Neuron (in vitro differentiated cells): Measurements from ENCODE around the gene CORO1C.
"Not testable (repeated sequence)": the region's sequence is repeated elsewhere in the genome, so short reads cannot be mapped to it uniquely, and the experiment has no call there.

Experiments
- H2AFZ ChIP-seq: one replicate; pipeline ENCODE4 v1.6.1; 2013; ENCODE audit warnings: low read depth, mild to moderate bottlenecking, inconsistent platforms, low read length, moderate library complexity
- H3K27me3 ChIP-seq: one replicate; pipeline ENCODE4 v1.6.1; 2013; ENCODE audit warnings: low read length; ENCODE audit not compliant: insufficient read depth
- H3K36me3 ChIP-seq: one replicate; pipeline ENCODE4 v1.6.1; 2013; ENCODE audit warnings: low read length; ENCODE audit not compliant: insufficient read depth
- H3K4me1 ChIP-seq: one replicate; pipeline ENCODE4 v1.6.1; 2013; ENCODE audit warnings: low read length; ENCODE audit not compliant: insufficient read depth
- H3K4me3 ChIP-seq: 2 replicates; pipeline ENCODE4 v1.5.1; 2013; ENCODE audit warnings: mild to moderate bottlenecking, low read length, moderate library complexity
- H3K9me3 ChIP-seq: one replicate; pipeline ENCODE4 v1.6.1; 2013; ENCODE audit warnings: low read length

Gene CORO1C

DNA sequence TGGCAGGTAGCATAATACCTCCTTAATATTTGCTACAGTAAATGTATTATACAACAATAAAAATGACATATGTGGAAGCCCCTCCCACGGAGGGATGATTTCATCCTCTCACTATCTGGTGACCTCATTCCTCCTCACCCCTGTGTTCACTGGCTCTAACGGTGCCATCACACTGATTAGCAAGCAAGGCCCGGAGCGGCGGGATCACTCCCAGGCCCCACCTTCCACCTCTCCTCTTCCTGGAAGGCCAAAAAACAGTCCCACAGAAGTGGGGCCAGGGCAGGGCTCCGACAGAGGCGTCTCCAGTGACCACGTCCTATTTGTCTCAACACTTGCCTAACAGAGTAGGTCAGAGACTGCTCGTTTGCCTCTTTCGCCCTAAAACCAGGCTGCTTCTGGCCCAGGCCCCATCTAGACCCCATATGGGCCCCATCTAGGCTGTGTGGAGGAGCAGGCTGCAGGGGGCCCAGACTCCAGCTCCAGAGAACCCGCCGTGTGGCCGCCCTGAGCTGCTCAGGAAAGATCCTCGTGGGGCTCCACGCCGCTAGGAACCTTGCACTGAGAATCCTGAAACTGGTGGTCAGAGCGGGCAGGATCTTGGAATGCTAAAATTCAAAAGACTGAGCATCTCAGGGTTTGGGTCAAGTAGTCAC lies 101.4 kb downstream of the CORO1C start:
- Histone ChIP-seq H3K36me3 (no peaks in the 10 kb centered on the region), H3K27me3 (no peaks in the 10 kb centered on the region), H3K4me1 (peaks cover 29% of the 10 kb centered on the region), H3K4me3 (no peak overlapping the region), H2AFZ (no peak overlapping the region), H3K9me3 (no peaks in the 10 kb centered on the region)

GRCh38 chr12:108629151-108629550 lies 102.2 kb downstream of the CORO1C start:
- Histone ChIP-seq H3K27me3 (no peaks in the 10 kb centered on the region), H3K36me3 (no peaks in the 10 kb centered on the region), H2AFZ (no peak overlapping the region), H3K4me3 (no peak overlapping the region), H3K4me1 (peaks cover 25% of the 10 kb centered on the region), H3K9me3 (no peaks in the 10 kb centered on the region)

- H2AFZ ChIP-seq: no peak overlapping the region
- peaks cover 29% of the 10 kb centered on the region for H3K4me1 ChIP-seq
- no peaks in the 10 kb centered on the region for H3K27me3 ChIP-seq
- peaks cover 4% of the 10 kb centered on the region for H3K9me3 ChIP-seq
- H3K36me3 ChIP-seq: no peaks in the 10 kb centered on the region
- no peak overlapping the region for H3K4me3 ChIP-seq
Observed at GRCh38 chr12:108627134-108627920, 104.0 kb downstream of the CORO1C start.

DNA sequence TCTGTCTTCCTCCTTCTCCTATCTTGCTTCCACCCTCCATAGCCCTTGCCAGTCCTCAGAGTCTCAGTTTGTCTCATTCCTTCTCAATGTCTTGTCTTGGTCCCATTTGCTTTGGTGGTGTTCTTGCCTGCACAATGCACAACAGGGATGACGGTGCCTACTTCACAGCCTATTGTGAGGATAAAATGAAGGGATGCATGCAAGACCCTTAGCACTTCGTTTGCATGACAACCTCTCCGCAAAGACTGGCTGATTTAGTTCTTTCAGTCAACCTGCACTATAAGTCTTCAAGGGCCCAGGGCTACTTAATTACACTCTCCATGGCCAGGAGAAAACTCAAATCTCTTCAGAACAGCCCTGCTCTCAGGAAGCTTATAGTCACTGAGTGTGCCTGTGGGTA lies 106.1 kb downstream of the CORO1C start:
- H3K9me3 ChIP-seq: peaks cover 4% of the 10 kb centered on the region
- H2AFZ ChIP-seq: no peak overlapping the region
- H3K4me3 ChIP-seq: no peak overlapping the region
- H3K27me3 ChIP-seq: no peaks in the 10 kb centered on the region
- H3K36me3 ChIP-seq: no peaks in the 10 kb centered on the region
- H3K4me1 ChIP-seq: peaks cover 30% of the 10 kb centered on the region

DNA sequence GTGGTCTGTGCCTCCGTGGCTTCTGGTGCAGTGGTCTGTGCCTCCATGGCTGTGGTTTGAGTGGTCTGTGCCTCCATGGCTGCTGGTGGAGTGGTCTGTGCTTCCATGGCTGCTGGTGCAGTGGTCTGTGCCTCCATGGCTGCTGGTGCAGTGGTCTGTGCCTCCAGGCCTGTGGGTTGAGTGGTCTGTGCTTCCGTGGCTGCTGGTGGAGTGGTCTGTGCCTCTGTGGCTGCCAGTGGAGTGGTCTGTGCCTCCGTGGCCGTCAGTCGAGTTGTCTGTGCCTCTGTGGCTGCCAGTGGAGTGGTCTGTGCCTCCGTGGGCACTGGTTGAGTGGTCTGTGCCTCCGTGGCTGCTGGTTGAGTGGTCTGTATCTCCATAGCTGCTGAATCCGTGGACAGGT lies 107.7 kb downstream of the CORO1C start:
- H3K4me3 ChIP-seq: no peak overlapping the region
- peaks cover 4% of the 10 kb centered on the region for H3K9me3 ChIP-seq
- no peak overlapping the region for H2AFZ ChIP-seq
- no peaks in the 10 kb centered on the region for H3K36me3 ChIP-seq
- H3K27me3 ChIP-seq: no peaks in the 10 kb centered on the region
- peaks cover 16% of the 10 kb centered on the region for H3K4me1 ChIP-seq

GRCh38 chr12:108622921-108623514 lies 108.3 kb downstream of the CORO1C start:
- Histone ChIP-seq H3K36me3 (no peaks in the 10 kb centered on the region), H2AFZ (no peak overlapping the region), H3K27me3 (no peaks in the 10 kb centered on the region), H3K9me3 (peaks cover 4% of the 10 kb centered on the region), H3K4me1 (peaks cover 16% of the 10 kb centered on the region), H3K4me3 (no peak overlapping the region)

DNA sequence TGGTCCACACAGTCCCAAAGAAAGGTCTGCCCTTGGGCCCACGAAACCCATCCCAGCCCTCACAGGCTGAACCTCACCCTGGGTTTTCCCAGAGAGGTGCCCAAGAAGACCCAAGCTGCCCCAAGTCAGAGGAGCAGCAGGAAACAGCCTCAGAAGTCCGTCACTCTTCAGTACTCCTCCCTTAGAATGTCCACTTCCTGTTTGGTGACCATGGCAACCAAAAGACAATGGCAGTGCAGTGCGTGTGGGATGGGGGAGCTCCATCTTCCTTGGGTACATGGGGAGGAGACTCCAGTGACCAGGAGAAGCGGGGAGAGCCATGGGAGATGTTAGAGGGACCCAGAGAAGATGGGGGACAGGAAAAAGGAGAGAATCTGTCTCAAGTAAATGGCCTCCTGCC lies 108.9 kb downstream of the CORO1C start:
- Histone ChIP-seq H3K4me1 (peaks cover 16% of the 10 kb centered on the region), H3K9me3 (peaks cover 4% of the 10 kb centered on the region), H2AFZ (no peak overlapping the region), H3K27me3 (no peaks in the 10 kb centered on the region), H3K4me3 (no peak overlapping the region), H3K36me3 (no peaks in the 10 kb centered on the region)

DNA sequence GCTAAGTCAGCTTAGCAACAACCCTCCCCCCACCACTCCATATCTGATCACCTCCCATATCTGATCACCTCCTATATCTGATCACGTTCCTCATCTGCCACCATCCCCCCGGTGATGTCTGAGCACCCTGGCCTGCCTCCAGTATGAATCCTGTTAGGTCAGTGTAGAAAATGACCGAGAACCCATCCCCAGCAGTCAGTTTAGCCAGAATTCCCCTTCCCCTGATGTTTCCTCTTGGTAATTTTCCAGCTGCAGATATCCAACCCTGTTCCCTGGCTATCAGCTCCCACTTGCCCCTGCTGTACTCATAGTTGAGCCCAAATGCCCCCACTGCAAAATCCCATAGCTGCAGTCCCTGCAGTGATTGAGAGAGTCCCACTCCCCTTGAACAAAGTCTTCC lies 110.2 kb downstream of the CORO1C start:
- H3K4me1 ChIP-seq: peaks cover 16% of the 10 kb centered on the region
- no peaks in the 10 kb centered on the region for H3K36me3 ChIP-seq
- no peaks in the 10 kb centered on the region for H3K27me3 ChIP-seq
- no peak overlapping the region for H3K4me3 ChIP-seq
- H3K9me3 ChIP-seq: peaks cover 4% of the 10 kb centered on the region
- H2AFZ ChIP-seq: no peak overlapping the region

GRCh38 chr12:108620236-108620879 lies 111.0 kb downstream of the CORO1C start:
- H2AFZ ChIP-seq: no peak overlapping the region

GRCh38 chr12:108619369-108620160 lies 111.8 kb downstream of the CORO1C start:
- H3K4me3 ChIP-seq: no peak overlapping the region
- H3K9me3 ChIP-seq: peaks cover 4% of the 10 kb centered on the region
- H2AFZ ChIP-seq: no peak overlapping the region
- no peaks in the 10 kb centered on the region for H3K36me3 ChIP-seq
- H3K27me3 ChIP-seq: no peaks in the 10 kb centered on the region
- peaks cover 16% of the 10 kb centered on the region for H3K4me1 ChIP-seq

More at GRCh38 chr12:108620236-108620879, 111.0 kb downstream of the CORO1C start:
- Histone ChIP-seq H3K36me3 (no peaks in the 10 kb centered on the region), H3K4me3 (no peak overlapping the region), H3K27me3 (no peaks in the 10 kb centered on the region), H3K9me3 (peaks cover 4% of the 10 kb centered on the region), H3K4me1 (peaks cover 16% of the 10 kb centered on the region)

DNA sequence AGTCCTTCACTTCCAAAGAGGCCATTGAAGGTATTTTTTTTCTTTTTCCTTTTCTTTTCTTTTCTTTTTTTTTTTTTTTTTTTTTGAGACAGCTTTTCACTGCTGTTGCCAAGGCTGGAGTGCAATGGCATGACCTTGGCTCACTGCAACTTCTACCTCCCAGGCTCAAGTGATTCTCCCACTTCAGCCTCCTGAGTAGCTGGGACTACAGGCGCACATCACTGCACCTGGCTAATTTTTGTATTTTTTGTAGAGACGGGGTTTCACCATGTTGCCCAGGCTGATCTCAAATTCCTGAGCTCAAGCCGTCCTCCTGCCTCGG lies 112.4 kb downstream of the CORO1C start:
- not testable (repeated sequence) for H3K4me3 ChIP-seq, H3K27me3 ChIP-seq, H3K9me3 ChIP-seq, H2AFZ ChIP-seq, H3K36me3 ChIP-seq
- H3K4me1 ChIP-seq: peaks cover 16% of the 10 kb centered on the region

- Histone ChIP-seq H3K9me3 (peaks cover 1% of the 10 kb centered on the region), H3K36me3 (no peaks in the 10 kb centered on the region), H3K4me1 (peaks cover 16% of the 10 kb centered on the region), H3K4me3 (no peak overlapping the region), H3K27me3 (no peaks in the 10 kb centered on the region), H2AFZ (no peak overlapping the region)
Observed at GRCh38 chr12:108618079-108618952, 113.0 kb downstream of the CORO1C start.
